Stimulated activated CD8-positive, alpha-beta memory T cell treated with anti-CD3 and anti-CD28 coated beads, Interleukin-7, amount 100 ng/mL, for 4 hours (primary cell): Measurements from ENCODE around the gene XK.
"Not testable (repeated sequence)": the region's sequence is repeated elsewhere in the genome, so short reads cannot be mapped to it uniquely, and the experiment has no call there.

Experiments
- DNase-seq, 2 donors: peaks; one replicate each; pipeline ENCODE4 v3.0.0-alpha.2; 2020; ENCODE audit warnings: low read depth in 2 of 2

XK gene

GRCh38 chrX:37755025-37755424 is 69.4 kb downstream of the XK start:
- DNase-seq = peak in 1 of 2 donors; percentile 1

- DNase-seq = no peak
Observed at GRCh38 chrX:37757082-37757481, 71.5 kb downstream of the XK start.

DNA sequence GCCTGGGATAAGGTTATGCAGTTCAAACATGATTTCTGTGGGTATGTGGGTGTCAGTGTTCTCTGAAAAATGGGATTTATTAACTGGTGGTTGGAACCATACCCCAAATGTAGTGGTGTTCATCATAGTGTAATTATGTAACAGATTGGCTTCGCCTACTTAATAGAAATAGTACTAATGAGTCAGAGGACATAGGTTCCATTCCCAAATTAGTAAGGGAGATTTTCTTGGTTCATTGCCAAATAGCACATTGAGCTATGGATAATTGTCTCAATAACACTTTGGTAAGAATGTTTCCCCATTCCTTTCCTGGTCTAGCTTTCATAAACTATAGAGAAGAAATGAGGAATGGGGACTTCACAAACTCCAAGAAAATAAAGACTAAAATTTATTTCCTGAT is 73.8 kb downstream of the XK start:
- no peak for DNase-seq

- no peak for DNase-seq
Observed at GRCh38 chrX:37759878-37760418, 74.4 kb downstream of the XK start.

- no peak for DNase-seq
Observed at GRCh38 chrX:37763400-37763799, 77.8 kb downstream of the XK start.

GRCh38 chrX:37765507-37765906 is 79.9 kb downstream of the XK start:
- DNase-seq = no peak

GRCh38 chrX:37767430-37767829 is 81.8 kb downstream of the XK start:
- no peak for DNase-seq

- not testable (repeated sequence) for DNase-seq
Observed at GRCh38 chrX:37768866-37769265, 83.3 kb downstream of the XK start.

- no peak for DNase-seq
Observed at GRCh38 chrX:37776283-37776986, 90.8 kb downstream of the XK start.

- DNase-seq = no peak
Observed at GRCh38 chrX:37776987-37777325, 91.4 kb downstream of the XK start.

- no peak for DNase-seq
Observed at GRCh38 chrX:37779857-37780256, 94.3 kb downstream of the XK start, which contains the start of gene CYBB. Gene CYBB, plus strand, starts transcription at chrX:37780059. Its CDS starts 19 bp downstream, at chrX:37780078.

GRCh38 chrX:37781081-37781480 is 95.5 kb downstream of the XK start:
- no peak for DNase-seq
